WTC11 (cell line): ENCODE data around the gene SERPINB12. TPM values are rescaled to one million over a fixed set of nuclear protein-coding genes. Genes with fewer than 3 reads are reported as not detected.

ENCODE experiments used
- ATAC-seq: fragments of 200-7000 bp; cut with Tn5 transposase; 2 replicates; pipeline ENCODE4 v1.10.0; 2021; ENCODE audit warnings: mild to moderate bottlenecking, moderate library complexity
- CTCF ChIA-PET: fragments of 300-600 bp; sonication (Branson Sonifier 250); formaldehyde crosslinking; loops from one replicate; lab custom pipeline; 2021; ENCODE audit warnings: antibody characterized with exemption; lab: Charles Lee
- POLR2A ChIA-PET: fragments of 350-600 bp; sonication (Branson Sonifier 250); formaldehyde crosslinking; loops from one replicate; lab custom pipeline; 2021; ENCODE audit warnings: antibody characterized with exemption; lab: Charles Lee
- DNase-seq: peaks from one replicate; pipeline ENCODE4 v3.0.0; 2021; ENCODE audit warnings: low spot score
- H3K27ac Mint-ChIP-seq: 2 replicates; pipeline ENCODE4 v1.8.0; 2021; ENCODE audit warnings: mixed read lengths
- H3K27me3 Mint-ChIP-seq: 2 replicates; pipeline ENCODE4 v1.8.0; 2021; ENCODE audit warnings: low read depth, mild to moderate bottlenecking, moderate library complexity, mixed read lengths
- H3K36me3 Mint-ChIP-seq: 2 replicates; pipeline ENCODE4 v1.8.0; 2021; ENCODE audit warnings: mixed read lengths
- H3K4me1 Mint-ChIP-seq: 2 replicates; pipeline ENCODE4 v1.8.0; 2022; ENCODE audit warnings: mixed read lengths
- H3K4me3 Mint-ChIP-seq: 2 replicates; pipeline ENCODE4 v1.8.0; 2021; ENCODE audit warnings: mild to moderate bottlenecking, moderate library complexity, mixed read lengths
- H3K9me3 Mint-ChIP-seq: 2 replicates; pipeline ENCODE4 v1.8.0; 2021; ENCODE audit warnings: mixed read lengths
- AR ChIP-seq: fragments of 250-450 bp; sonication (Bioruptor Pico); IDR thresholded peaks from 2 replicates; pipeline ENCODE4 v1.9.0; 2021; ENCODE audit warnings: mild to moderate bottlenecking
- ATF1 ChIP-seq: sonication (generic); formaldehyde crosslinking; IDR thresholded peaks from 2 replicates; pipeline ENCODE4 v1.8.1; 2023; ENCODE audit warnings: mild to moderate bottlenecking, moderate library complexity, missing genetic modification reagents
- CREM ChIP-seq: sonication (generic); formaldehyde crosslinking; IDR thresholded peaks from 2 replicates; pipeline ENCODE4 v1.8.1; 2022; ENCODE audit warnings: mild to moderate bottlenecking, missing genetic modification reagents, moderate library complexity
- CTCF ChIP-seq: fragments of 200-600 bp; IDR thresholded peaks from 2 replicates; pipeline ENCODE4 v1.8.0; 2022; ENCODE audit warnings: antibody characterized with exemption
- EMX1 ChIP-seq: fragments of 250-450 bp; sonication (Bioruptor Pico); IDR thresholded peaks from 2 replicates; pipeline ENCODE4 v1.8.0; 2021; ENCODE audit warnings: mild to moderate bottlenecking
- ETV6 ChIP-seq: sonication (generic); formaldehyde crosslinking; IDR thresholded peaks from 2 replicates; pipeline ENCODE4 v1.8.1; 2022; ENCODE audit warnings: mild to moderate bottlenecking, missing genetic modification reagents
- FOXK1 ChIP-seq: sonication (generic); formaldehyde crosslinking; IDR thresholded peaks from 2 replicates; pipeline ENCODE4 v1.8.0; 2022; ENCODE audit warnings: mild to moderate bottlenecking, moderate library complexity, missing genetic modification reagents
- IRF1 ChIP-seq: sonication (generic); formaldehyde crosslinking; IDR thresholded peaks from 2 replicates; pipeline ENCODE4 v1.8.0; 2023; ENCODE audit warnings: missing genetic modification reagents
- JUN ChIP-seq: sonication (generic); formaldehyde crosslinking; IDR thresholded peaks from 2 replicates; pipeline ENCODE4 v1.8.0; 2023; ENCODE audit warnings: mild to moderate bottlenecking, missing genetic modification reagents
- KAT7 ChIP-seq: sonication (generic); formaldehyde crosslinking; IDR thresholded peaks from 2 replicates; pipeline ENCODE4 v1.8.1; 2023; ENCODE audit warnings: missing genetic modification reagents, mild to moderate bottlenecking, borderline replicate concordance
- MLX ChIP-seq: sonication (generic); formaldehyde crosslinking; IDR thresholded peaks from 2 replicates; pipeline ENCODE4 v1.8.1; 2023; ENCODE audit warnings: mild to moderate bottlenecking, missing genetic modification reagents, moderate library complexity
- MYBL2 ChIP-seq: sonication (generic); formaldehyde crosslinking; IDR thresholded peaks from 2 replicates; pipeline ENCODE4 v1.8.1; 2023; ENCODE audit warnings: mild to moderate bottlenecking, moderate library complexity, missing genetic modification reagents
- NFATC4 ChIP-seq: fragments of 250-450 bp; sonication (Bioruptor Pico); IDR thresholded peaks from 2 replicates; pipeline ENCODE4 v1.9.0; 2021; ENCODE audit warnings: mild to moderate bottlenecking
- NFYB ChIP-seq: sonication (generic); formaldehyde crosslinking; conservative IDR thresholded peaks from 2 replicates; pipeline ENCODE4 v1.8.0; 2022; ENCODE audit warnings: low read depth, missing genetic modification reagents
- OVOL2 ChIP-seq: fragments of 250-450 bp; sonication (Bioruptor Pico); IDR thresholded peaks from 2 replicates; pipeline ENCODE4 v1.9.0; 2021; ENCODE audit warnings: mild to moderate bottlenecking, borderline replicate concordance
- PRRX2 ChIP-seq: fragments of 250-450 bp; sonication (Bioruptor Pico); IDR thresholded peaks from 2 replicates; pipeline ENCODE4 v1.8.0; 2021; ENCODE audit warnings: mild to moderate bottlenecking
- RELA ChIP-seq: sonication (generic); formaldehyde crosslinking; IDR thresholded peaks from 2 replicates; pipeline ENCODE4 v1.8.1; 2022; ENCODE audit warnings: missing genetic modification reagents, mild to moderate bottlenecking, borderline replicate concordance
- SMAD3 ChIP-seq: sonication (generic); formaldehyde crosslinking; IDR thresholded peaks from 2 replicates; pipeline ENCODE4 v1.8.0; 2022; ENCODE audit warnings: missing genetic modification reagents, mild to moderate bottlenecking, borderline replicate concordance
- SMAD4 ChIP-seq: sonication (generic); formaldehyde crosslinking; IDR thresholded peaks from 2 replicates; pipeline ENCODE4 v1.8.0; 2022; ENCODE audit warnings: mild to moderate bottlenecking, missing genetic modification reagents
- TEAD4 ChIP-seq: sonication (generic); formaldehyde crosslinking; IDR thresholded peaks from 2 replicates; pipeline ENCODE4 v1.8.0; 2022; ENCODE audit warnings: mild to moderate bottlenecking, missing genetic modification reagents
- USF1 ChIP-seq: sonication (generic); formaldehyde crosslinking; IDR thresholded peaks from 2 replicates; pipeline ENCODE4 v1.8.0; 2022; ENCODE audit warnings: mild to moderate bottlenecking, missing genetic modification reagents
- ZNF121 ChIP-seq: sonication (generic); formaldehyde crosslinking; IDR thresholded peaks from 2 replicates; pipeline ENCODE4 v1.8.0; 2023; ENCODE audit warnings: missing genetic modification reagents
- ZNF138 ChIP-seq: sonication (generic); formaldehyde crosslinking; conservative IDR thresholded peaks from 2 replicates; pipeline ENCODE4 v1.8.1; 2022; ENCODE audit warnings: mild to moderate bottlenecking, moderate library complexity, missing genetic modification reagents
- ZNF219 ChIP-seq: sonication (generic); formaldehyde crosslinking; IDR thresholded peaks from 2 replicates; pipeline ENCODE4 v1.8.0; 2023; ENCODE audit warnings: missing genetic modification reagents, mild to moderate bottlenecking, borderline replicate concordance
- ZNF263 ChIP-seq: sonication (generic); formaldehyde crosslinking; IDR thresholded peaks from 2 replicates; pipeline ENCODE4 v1.8.1; 2022; ENCODE audit warnings: low read depth, mild to moderate bottlenecking, moderate library complexity, missing genetic modification reagents
- ZNF396 ChIP-seq: fragments of 250-450 bp; sonication (Bioruptor Pico); IDR thresholded peaks from 2 replicates; pipeline ENCODE4 v1.8.0; 2021; ENCODE audit warnings: mild to moderate bottlenecking, moderate library complexity, borderline replicate concordance
- ZNF416 ChIP-seq: fragments of 250-450 bp; sonication (Bioruptor Pico); IDR thresholded peaks from 2 replicates; pipeline ENCODE4 v1.9.0; 2021; ENCODE audit warnings: mild to moderate bottlenecking, inconsistent platforms
- ZNF423 ChIP-seq: fragments of 250-450 bp; sonication (Bioruptor Pico); IDR thresholded peaks from 2 replicates; pipeline ENCODE4 v2.1.2; 2022; ENCODE audit warnings: mild to moderate bottlenecking, moderate library complexity
- ZNF512 ChIP-seq: sonication (generic); formaldehyde crosslinking; IDR thresholded peaks from 2 replicates; pipeline ENCODE4 v1.8.1; 2022; ENCODE audit warnings: missing genetic modification reagents, borderline replicate concordance
- total RNA-seq: library from RNA; stranded (reverse); gene quantifications from 3 replicates; pipeline ENCODE4 v1.2.3, GENCODE V29; 2021
- TF ChIP-seq, protein P1 (sequence below): fragments of 250-450 bp; sonication (Bioruptor Pico); IDR thresholded peaks from 2 replicates; pipeline ENCODE4 v2.1.2; 2022; ENCODE audit warnings: mild to moderate bottlenecking, moderate library complexity

SERPINB12 gene
- total RNA-seq, 1 experiment from 2014 or later, result not detected

- peaks cover 5% of the 10 kb centered on the region; the same call in 1 of the 2 replicates for H3K9me3 Mint-ChIP-seq
- ATAC-seq (no peak), DNase-seq (no peak)
- ChIA-PET CTCF (no interaction called here), POLR2A (no interaction called here)
- no peak overlapping the region for H3K4me3 Mint-ChIP-seq
- H3K4me1 Mint-ChIP-seq, result no peaks in the 10 kb centered on the region
- TF ChIP-seq ETV6 (CRISPR knock-in tag) (no peak), ZNF512 (CRISPR knock-in tag) (no peak), FOXK1 (CRISPR knock-in tag) (no peak), USF1 (no peak), SMAD3 (no peak), CTCF (no peak), ZNF416 (CRISPR knock-in tag) (no peak), IRF1 (CRISPR knock-in tag) (no peak), PRRX2 (CRISPR knock-in tag) (no peak), ZNF138 (CRISPR knock-in tag) (no peak), NFATC4 (no peak), OVOL2 (no peak), ZNF121 (CRISPR knock-in tag) (no peak), TEAD4 (CRISPR knock-in tag) (no peak), MLX (no peak), ZNF219 (CRISPR knock-in tag) (no peak), KAT7 (CRISPR knock-in tag) (no peak), ATF1 (no peak)
- TF ChIP-seq, protein P1, sequence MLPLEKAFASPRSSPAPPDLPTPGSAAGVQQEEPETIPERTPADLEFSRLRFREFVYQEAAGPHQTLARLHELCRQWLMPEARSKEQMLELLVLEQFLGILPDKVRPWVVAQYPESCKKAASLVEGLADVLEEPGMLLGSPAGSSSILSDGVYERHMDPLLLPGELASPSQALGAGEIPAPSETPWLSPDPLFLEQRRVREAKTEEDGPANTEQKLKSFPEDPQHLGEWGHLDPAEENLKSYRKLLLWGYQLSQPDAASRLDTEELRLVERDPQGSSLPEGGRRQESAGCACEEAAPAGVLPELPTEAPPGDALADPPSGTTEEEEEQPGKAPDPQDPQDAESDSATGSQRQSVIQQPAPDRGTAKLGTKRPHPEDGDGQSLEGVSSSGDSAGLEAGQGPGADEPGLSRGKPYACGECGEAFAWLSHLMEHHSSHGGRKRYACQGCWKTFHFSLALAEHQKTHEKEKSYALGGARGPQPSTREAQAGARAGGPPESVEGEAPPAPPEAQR (CRISPR knock-in tag), result no peak
- H3K27me3 Mint-ChIP-seq, result no peaks in the 10 kb centered on the region
- no peak overlapping the region for H3K27ac Mint-ChIP-seq
- H3K36me3 Mint-ChIP-seq, result no peaks in the 10 kb centered on the region; the same call in 1 of the 2 replicates
Observed at GRCh38 chr18:63532471-63532870, 9.7 kb upstream of the SERPINB12 start.

DNA sequence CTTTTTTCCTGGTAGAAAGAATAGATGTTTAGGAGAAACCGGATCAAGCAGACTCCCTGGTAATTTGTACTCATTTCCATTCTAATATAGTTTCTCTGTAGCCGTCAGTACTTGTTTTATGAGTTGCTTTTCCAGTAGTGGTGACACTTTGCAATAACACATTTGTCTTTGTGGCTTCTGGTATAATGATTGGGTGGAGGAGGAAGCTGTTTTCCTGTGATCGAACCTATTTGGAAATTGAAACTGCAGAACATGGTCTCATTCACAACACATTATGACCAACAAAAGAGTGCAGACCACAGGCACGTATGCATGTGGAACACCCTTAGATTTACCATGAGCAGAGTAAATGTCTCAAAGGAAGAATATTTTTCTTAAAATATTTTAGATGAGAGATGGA is 7.6 kb upstream of the SERPINB12 start:
- Mint-ChIP-seq H3K27me3 (no peaks in the 10 kb centered on the region), H3K9me3 (peaks cover 18% of the 10 kb centered on the region), H3K4me1 (peaks cover under 1% of the 10 kb centered on the region; the same call in 1 of the 2 replicates), H3K36me3 (no peaks in the 10 kb centered on the region; the same call in 1 of the 2 replicates), H3K4me3 (no peak overlapping the region), H3K27ac (no peak overlapping the region)
- ChIA-PET CTCF (no interaction called here), POLR2A (no interaction called here)
- DNase-seq, result no peak
- TF ChIP-seq JUN (no peak), NFYB (CRISPR knock-in tag) (no peak), EMX1 (CRISPR knock-in tag) (no peak), RELA (no peak), ATF1 (no peak), SMAD4 (CRISPR knock-in tag) (no peak), KAT7 (CRISPR knock-in tag) (no peak), ZNF263 (CRISPR knock-in tag) (no peak), MYBL2 (CRISPR knock-in tag) (no peak), ZNF396 (CRISPR knock-in tag) (no peak), ZNF121 (CRISPR knock-in tag) (no peak), CREM (CRISPR knock-in tag) (no peak), ZNF423 (no peak), AR (no peak), FOXK1 (CRISPR knock-in tag) (no peak)
- ATAC-seq, result no peak
